ENCODE measurements around the gene LRRC36.

GRCh38 chr16:67423015-67423414 is 96.4 kb downstream of the LRRC36 start:
- TF ChIP-seq POLR2A (IDR thresholded peaks at IDR 0.05) (no peak), CTCF (IDR thresholded peaks at IDR 0.05) (no peak)
